A549 (cell line): Measurements from ENCODE around the gene MVK. TPM values are rescaled to one million over a fixed set of nuclear protein-coding genes. Genes with fewer than 3 reads are reported as not detected.
A peak's percentile ranks its signal among the peaks of the same experiment; 100 is the strongest.

Experiments used
- ATAC-seq, 2 experiments: fragments of 200-7000 bp in 1 of 2; fragments of >200 bp in 1 of 2; cut with Nextera tagmentation in 1 of 2; cut with Tn5 transposase in 1 of 2; 3 replicates each; pipeline versions ENCODE4 v1.8.0 to v1.9.1; 2018 to 2020; ENCODE audit warnings: mild to moderate bottlenecking in 1 of 2, moderate library complexity in 1 of 2
- CTCF ChIA-PET: fragments of 300-600 bp; sonication (Branson Sonifier 250); formaldehyde crosslinking; extraction: SDS; loops from one replicate; lab custom pipeline; 2021; ENCODE audit warnings: antibody characterized with exemption, inconsistent platforms; lab: Yijun Ruan, JAX
- POLR2A ChIA-PET: fragments of 350-600 bp; formaldehyde crosslinking; extraction: SDS; loops from one replicate; lab custom pipeline; 2021; ENCODE audit warnings: antibody characterized with exemption, inconsistent platforms; lab: Yijun Ruan, JAX
- DNase-seq, 2 experiments: peaks; one replicate each; pipeline versions ENCODE4 v3.0.0 to v3.0.0-alpha.2; 2011 to 2016; ENCODE audit warnings: low read depth in 1 of 2, low spot score in 1 of 2
- FAIRE-seq: peaks from 2 replicates; lab custom pipeline; 2011; peaks lifted over from hg19 to GRCh38; lab: Jason Lieb, UNC
- H3K27ac ChIP-seq, 2 experiments: fragments of >200 bp; sonication (Bioruptor Twin); formaldehyde crosslinking; 3 replicates each; pipeline ENCODE4 v1.5.1; 2016 to 2017
- H3K4me1 ChIP-seq: fragments of >200 bp; sonication (Bioruptor Twin); formaldehyde crosslinking; 3 replicates; pipeline ENCODE4 v1.6.1; 2016
- H3K4me2 ChIP-seq: fragments of >200 bp; sonication (Bioruptor Twin); formaldehyde crosslinking; 3 replicates; pipeline ENCODE4 v1.6.1; 2016
- H3K4me3 ChIP-seq: fragments of >200 bp; sonication (Bioruptor Twin); formaldehyde crosslinking; 3 replicates; pipeline ENCODE4 v1.5.1; 2016
- H3K9me3 ChIP-seq: fragments of >200 bp; sonication (Bioruptor Twin); formaldehyde crosslinking; 3 replicates; pipeline ENCODE4 v1.6.1; 2016
- EHMT2 ChIP-seq: fragments of 200-600 bp; sonication (generic); IDR thresholded peaks from 2 replicates; pipeline ENCODE4 v1.6.1; 2016; ENCODE audit warnings: antibody characterized with exemption, low read depth, mild to moderate bottlenecking, moderate library complexity
- FOSB ChIP-seq: fragments of 250-450 bp; sonication (Bioruptor Pico); IDR thresholded peaks from 2 replicates; pipeline ENCODE4 v1.5.0; 2020; ENCODE audit warnings: mild to moderate bottlenecking, moderate library complexity
- HEYL ChIP-seq: fragments of 250-450 bp; sonication (Bioruptor Pico); IDR thresholded peaks from 2 replicates; pipeline ENCODE4 v1.8.0; 2021; ENCODE audit warnings: mild to moderate bottlenecking, moderate library complexity
- HOXA7 ChIP-seq: fragments of 250-450 bp; sonication (Bioruptor Pico); IDR thresholded peaks from 2 replicates; pipeline ENCODE4 v1.5.0; 2020; ENCODE audit warnings: mild to moderate bottlenecking, moderate library complexity
- HOXB5 ChIP-seq: fragments of 250-450 bp; sonication (Bioruptor Pico); IDR thresholded peaks from 2 replicates; pipeline ENCODE4 v1.5.0; 2020; ENCODE audit warnings: mild to moderate bottlenecking, moderate library complexity
- KDM1A ChIP-seq: fragments of 200-600 bp; sonication (generic); IDR thresholded peaks from 2 replicates; pipeline ENCODE4 v1.6.1; 2016; ENCODE audit warnings: low read depth, mild to moderate bottlenecking
- MAFK ChIP-seq: fragments of 450-650 bp; IDR thresholded peaks from 2 replicates; pipeline ENCODE4 v1.6.1; 2014; ENCODE audit not compliant: partially characterized antibody
- POLR2AphosphoS2 ChIP-seq: conservative IDR thresholded peaks from 2 replicates; pipeline ENCODE4 v1.6.1; 2012; ENCODE audit warnings: low read length, improper control_type of control experiment, inconsistent platforms
- RAD21 ChIP-seq, 2 experiments: fragments of >200 bp in 1 of 2; sonication (Bioruptor Twin) in 1 of 2; formaldehyde crosslinking in 1 of 2; IDR thresholded peaks in 1 of 2; conservative IDR thresholded peaks in 1 of 2; 2 replicates in 1 of 2; 3 replicates in 1 of 2; pipeline ENCODE4 v1.6.1; 2012 to 2018; ENCODE audit warnings: inconsistent platforms in 1 of 2
- RARB ChIP-seq: fragments of 250-450 bp; sonication (Bioruptor Pico); IDR thresholded peaks from 2 replicates; pipeline ENCODE4 v1.8.0; 2021; ENCODE audit warnings: mild to moderate bottlenecking, moderate library complexity
- RCOR1 ChIP-seq: fragments of 150-350 bp; IDR thresholded peaks from 2 replicates; pipeline ENCODE4 v1.6.1; 2014; ENCODE audit warnings: antibody characterized with exemption, low read length, low read depth
- TFCP2L1 ChIP-seq: fragments of 250-450 bp; sonication (Bioruptor Pico); IDR thresholded peaks from 2 replicates; pipeline ENCODE4 v1.5.0; 2021; ENCODE audit warnings: mild to moderate bottlenecking
- TP53 ChIP-seq: fragments of 250-450 bp; sonication (Bioruptor Pico); IDR thresholded peaks from 2 replicates; pipeline ENCODE4 v1.5.0; 2021; ENCODE audit warnings: mild to moderate bottlenecking, moderate library complexity
- ZNF302 ChIP-seq: fragments of 250-450 bp; sonication (Bioruptor Pico); IDR thresholded peaks from 2 replicates; pipeline ENCODE4 v1.9.0; 2021; ENCODE audit warnings: inconsistent platforms, mild to moderate bottlenecking, moderate library complexity
- WGBS: methylation state at CpG from one replicate; pipeline ENCODE4 v1.1.6; 2017; ENCODE audit errors: missing lambda C conversion rate; 5-methylcytosine and 5-hydroxymethylcytosine counted together
- polyA plus RNA-seq, 4 experiments: library from polyadenylated mRNA; depleted of rRNA in 3 of 4; stranded (reverse); fragments of >200 nt; fragmentation: RNase III in 1 of 4; extraction: RNeasy Plus Mini Kit Qiagen cat#74134 plus additional on column Dnase treatment in 1 of 4; gene quantifications; 2 replicates in 3 of 4; 3 replicates in 1 of 4; pipeline ENCODE4 v1.2.3, GENCODE V29; 2011 to 2017
- TF ChIP-seq, protein P1 (sequence below): fragments of 200-600 bp; sonication (generic); IDR thresholded peaks from 2 replicates; pipeline ENCODE4 v1.6.1; 2016; ENCODE audit warnings: antibody characterized with exemption, mild to moderate bottlenecking, moderate library complexity

Gene MVK
- polyA plus RNA-seq, 2 of the 4 experiments (the other 2 are of a cell fraction) = 5.9 to 14.8 TPM

DNA sequence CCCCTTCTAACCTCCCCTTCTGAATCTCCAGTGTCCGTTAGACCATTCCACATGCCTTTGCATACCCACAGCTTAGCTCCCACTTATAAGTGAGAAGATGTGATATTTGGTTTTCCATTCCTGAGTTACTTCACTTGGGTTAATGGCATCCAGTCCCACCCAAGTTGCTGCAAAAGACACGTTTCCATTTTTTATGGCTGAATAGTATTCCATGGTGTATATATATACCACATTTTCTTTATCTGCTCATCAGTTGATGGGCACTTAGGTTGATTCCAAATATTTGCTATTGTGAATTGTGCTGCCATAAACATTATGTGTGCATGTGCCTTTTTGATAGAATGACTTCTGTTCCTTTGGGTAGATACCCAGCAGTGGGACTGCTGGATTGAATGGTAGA, 67.8 kb downstream of the MVK start:
- no peak overlapping the region for H3K4me2 ChIP-seq
- FAIRE-seq = no peak
- H3K9me3 ChIP-seq = no peaks in the 10 kb centered on the region
- CTCF ChIA-PET = interaction anchor here (0.9 to 1.0 kb wide), 3 partner anchors 9 to 18 kb away, joined by 3 to 4 read pairs (median 3); no protein-coding TSS in a partner anchor
- no peaks in the 10 kb centered on the region for H3K4me1 ChIP-seq
- DNase-seq = no peak
- no peak overlapping the region for H3K4me3 ChIP-seq
- H3K27ac ChIP-seq = no peak overlapping the region
- 49% methylated on average over 2 of the region's 2 CpGs for WGBS
- no peak for ATAC-seq
- POLR2A ChIA-PET = no interaction called here
- TF ChIP-seq TFCP2L1 (CRISPR knock-in tag) (no peak), RARB (CRISPR knock-in tag) (no peak), TP53 (CRISPR knock-in tag) (no peak), KDM1A (no peak), FOSB (CRISPR knock-in tag) (no peak), MAFK (no peak), RAD21 (conservative IDR thresholded peaks at IDR 0.05 in 1 of 2, IDR thresholded peaks at IDR 0.05 in 1 of 2) (no peak), EHMT2 (no peak)
- TF ChIP-seq, protein P1, sequence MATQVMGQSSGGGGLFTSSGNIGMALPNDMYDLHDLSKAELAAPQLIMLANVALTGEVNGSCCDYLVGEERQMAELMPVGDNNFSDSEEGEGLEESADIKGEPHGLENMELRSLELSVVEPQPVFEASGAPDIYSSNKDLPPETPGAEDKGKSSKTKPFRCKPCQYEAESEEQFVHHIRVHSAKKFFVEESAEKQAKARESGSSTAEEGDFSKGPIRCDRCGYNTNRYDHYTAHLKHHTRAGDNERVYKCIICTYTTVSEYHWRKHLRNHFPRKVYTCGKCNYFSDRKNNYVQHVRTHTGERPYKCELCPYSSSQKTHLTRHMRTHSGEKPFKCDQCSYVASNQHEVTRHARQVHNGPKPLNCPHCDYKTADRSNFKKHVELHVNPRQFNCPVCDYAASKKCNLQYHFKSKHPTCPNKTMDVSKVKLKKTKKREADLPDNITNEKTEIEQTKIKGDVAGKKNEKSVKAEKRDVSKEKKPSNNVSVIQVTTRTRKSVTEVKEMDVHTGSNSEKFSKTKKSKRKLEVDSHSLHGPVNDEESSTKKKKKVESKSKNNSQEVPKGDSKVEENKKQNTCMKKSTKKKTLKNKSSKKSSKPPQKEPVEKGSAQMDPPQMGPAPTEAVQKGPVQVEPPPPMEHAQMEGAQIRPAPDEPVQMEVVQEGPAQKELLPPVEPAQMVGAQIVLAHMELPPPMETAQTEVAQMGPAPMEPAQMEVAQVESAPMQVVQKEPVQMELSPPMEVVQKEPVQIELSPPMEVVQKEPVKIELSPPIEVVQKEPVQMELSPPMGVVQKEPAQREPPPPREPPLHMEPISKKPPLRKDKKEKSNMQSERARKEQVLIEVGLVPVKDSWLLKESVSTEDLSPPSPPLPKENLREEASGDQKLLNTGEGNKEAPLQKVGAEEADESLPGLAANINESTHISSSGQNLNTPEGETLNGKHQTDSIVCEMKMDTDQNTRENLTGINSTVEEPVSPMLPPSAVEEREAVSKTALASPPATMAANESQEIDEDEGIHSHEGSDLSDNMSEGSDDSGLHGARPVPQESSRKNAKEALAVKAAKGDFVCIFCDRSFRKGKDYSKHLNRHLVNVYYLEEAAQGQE = no peak
- TF ChIP-seq, all 56 proteins: peak for 0

DNA sequence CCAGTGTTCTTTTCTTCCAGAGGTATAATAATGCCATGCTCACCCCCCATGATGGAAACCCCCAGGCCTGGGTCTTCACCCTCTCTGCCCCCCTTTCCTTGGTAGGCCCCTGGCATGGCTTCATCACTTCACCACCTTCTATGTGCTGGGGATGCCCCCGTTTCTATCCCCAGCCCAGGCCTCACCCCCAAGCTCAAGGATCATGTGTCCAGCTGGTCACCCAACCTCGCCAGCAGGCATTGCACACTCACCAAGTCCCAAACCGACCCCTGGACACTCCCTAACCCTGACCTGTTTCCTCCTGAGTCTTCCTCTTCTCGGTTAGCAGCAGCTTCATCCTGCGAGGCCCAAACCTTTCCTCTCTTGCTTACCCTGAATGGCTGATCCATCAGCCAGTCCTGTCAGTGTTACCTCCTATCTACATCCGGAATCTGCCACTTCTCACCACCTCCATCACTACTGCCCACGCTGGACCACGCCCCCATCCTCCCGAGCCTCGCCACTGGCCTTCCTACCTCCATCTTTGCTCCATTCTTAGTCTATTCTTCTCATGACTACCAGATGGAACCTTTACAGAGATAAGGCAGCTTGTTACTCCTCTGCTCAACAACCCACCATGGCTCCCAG, 69.0 kb downstream of the MVK start:
- Histone ChIP-seq H3K9me3 (no peaks in the 10 kb centered on the region), H3K4me2 (no peak overlapping the region), H3K4me1 (no peaks in the 10 kb centered on the region), H3K27ac (no peak overlapping the region), H3K4me3 (no peak overlapping the region)
- ChIA-PET POLR2A (no interaction called here), CTCF (no interaction called here)
- FAIRE-seq (no peak), DNase-seq (no peak), ATAC-seq (0 out of 6 replicates have a peak, but pooled peaks of 1 of the 2 experiments have one; percentile 15)
- 33% methylated on average over 10 of the region's 10 CpGs for WGBS
- TF ChIP-seq ZNF302 = no peak
- no peak for TF ChIP-seq RCOR1

DNA sequence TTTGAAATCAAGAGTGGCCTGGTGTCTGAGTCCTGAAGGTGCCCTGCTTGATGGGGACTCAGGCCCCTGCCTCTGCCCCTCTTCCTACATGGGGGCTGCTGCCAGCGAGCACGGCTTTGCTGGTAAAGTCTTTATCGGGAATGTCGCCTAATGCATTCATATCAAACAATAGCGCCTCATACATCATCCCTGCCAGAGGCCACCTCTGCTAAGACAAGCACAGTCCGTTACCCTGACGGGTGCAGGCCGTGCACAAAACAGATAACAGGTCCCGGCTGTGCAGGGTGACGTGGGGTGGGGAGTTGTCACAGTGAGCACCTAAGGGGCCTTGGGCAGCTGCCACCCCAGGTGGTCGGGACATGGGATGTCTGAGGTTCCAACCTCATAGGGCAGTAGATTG, 71.6 kb downstream of the MVK start:
- ATAC-seq (no peak), DNase-seq (no peak), FAIRE-seq (no peak)
- WGBS = 67% methylated on average over 11 of the region's 11 CpGs
- TF ChIP-seq HEYL (CRISPR knock-in tag) = no peak
- no peak for TF ChIP-seq HOXA7
- TF ChIP-seq POLR2AphosphoS2 = no peak
- no peak for TF ChIP-seq HOXB5 (CRISPR knock-in tag)
- TF ChIP-seq, protein P1 = no peak
- no peak for TF ChIP-seq KDM1A
- H3K9me3 ChIP-seq = no peaks in the 10 kb centered on the region
- no peak overlapping the region for H3K27ac ChIP-seq
- peaks cover 9% of the 10 kb centered on the region; the same call in 1 of the 3 replicates for H3K4me1 ChIP-seq
- ChIA-PET POLR2A (no interaction called here), CTCF (interaction anchor here (0.9 to 2.5 kb wide), 2 partner anchors 47 to 124 kb away, joined by 3 to 12 read pairs; no protein-coding TSS in a partner anchor)
- H3K4me2 ChIP-seq = no peak overlapping the region
- no peak overlapping the region for H3K4me3 ChIP-seq
